ENCODE results near the gene ITFG1. TPM values are rescaled to one million over a fixed set of nuclear protein-coding genes. Genes with fewer than 3 reads are reported as not detected.
A peak's percentile ranks its signal among the peaks of the same experiment; 100 is the strongest.

The ITFG1 gene
- total RNA-seq = 100 to 1,000 TPM in 1 of 4 donors, 10 to 100 TPM in 3; 12.9 to 100 (median 60.8) TPM

DNA sequence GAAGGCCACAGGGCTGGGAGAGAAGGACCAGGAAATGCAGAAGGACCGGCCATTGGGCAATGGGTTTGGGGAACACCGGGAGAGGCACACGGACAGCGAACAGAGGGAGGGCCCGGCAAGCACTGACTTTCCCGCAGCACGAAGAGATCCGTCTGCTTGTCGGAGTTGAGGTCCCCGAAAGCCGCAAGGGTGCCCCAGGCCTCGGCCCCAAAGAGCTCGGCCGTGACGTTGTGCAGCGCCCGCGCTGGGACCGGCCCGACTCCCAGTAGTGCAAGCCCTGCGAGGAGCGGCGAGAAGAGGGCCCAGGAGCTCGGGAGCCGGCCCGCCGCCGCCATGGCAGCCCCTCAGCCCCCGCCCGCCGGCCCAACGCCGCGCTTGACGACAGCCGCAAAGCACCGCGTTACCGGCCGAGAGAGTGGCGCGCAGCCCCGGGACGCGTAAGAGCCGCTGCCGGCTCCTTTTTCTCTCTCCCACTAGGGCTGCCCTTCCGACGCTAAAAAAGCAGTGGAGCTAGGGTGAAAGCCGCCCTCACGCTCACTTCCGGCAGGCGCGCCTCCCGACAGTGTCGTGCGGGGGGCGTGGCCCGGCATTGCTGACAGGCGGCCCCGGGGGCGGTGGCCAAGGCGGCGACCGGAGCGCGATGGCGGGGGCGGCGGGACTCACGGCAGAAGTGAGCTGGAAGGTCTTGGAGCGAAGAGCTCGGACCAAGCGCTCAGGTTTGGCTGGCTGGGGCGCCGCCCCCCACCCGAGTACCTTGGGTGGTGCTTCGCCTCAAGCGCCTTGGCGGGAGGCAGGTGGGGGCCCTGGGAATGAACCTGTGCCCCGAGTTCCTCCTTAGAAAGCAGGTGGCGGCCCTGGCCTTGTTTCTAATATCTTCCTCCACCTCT, at the start of gene ITFG1, which contains the start of gene PHKB:
ITFG1 (minus strand) TSS at position 353 of the 887 bp plus-strand sequence; CDS start at position 335, 18 bp downstream.
PHKB (plus strand) TSS at position 621 of the 887 bp plus-strand sequence; CDS start at position 641, 20 bp downstream.
- WGBS, 2 donors (ENCODE audit: low coverage in 1 of 2) = 0% methylated on average over 61 of the region's 82 CpGs; no CpG with 5 or more reads in 1 of the 2 donors
- TF ChIP-seq POLR2A (IDR thresholded peaks at IDR 0.05) (peak; percentile 72), CTCF (IDR thresholded peaks at IDR 0.05) (peak in 1 of 5 experiments; percentile 4), POLR2AphosphoS5 (IDR thresholded peaks at IDR 0.05) (peak in 2 of 3 donors; percentile 82 to 85), EP300 (IDR thresholded peaks at IDR 0.05; ENCODE audit: low read depth) (no peak)
- Histone ChIP-seq H3K27ac (peak within 1 kb of the TSS; percentile 94 to 98 (median 96)), H3K9me3 (no peaks in the 10 kb centered on the region), H3K36me3 (peaks cover 0 to 5% (median 2%) of the 10 kb centered on the region in 4 donors), H3K4me1 (peaks cover 7 to 57% (median 27%) of the 10 kb centered on the region in 4 donors), H3K4me3 (peak within 1 kb of the TSS; percentile 64 to 94 (median 82)), H3K27me3 (no peaks in the 10 kb centered on the region)
- intact Hi-C loops (cut with DNase I; ENCODE audit: low total_unique reads) (no loop called here), in situ Hi-C loops (cut with MboI; ENCODE audit: low pct_ligation_motif_present in 1 of 4, low pct_unique_long_range_greater_than_20kb in 1 of 4, low sequenced_read_pairs in 3 of 4) (no loop called here)
- DNase-seq = peak; percentile 93

- WGBS, 2 donors (ENCODE audit: low coverage in 1 of 2) = 58 to 69% methylated on average over 1 of the region's 1 CpG
- Histone ChIP-seq H3K4me1 (no peaks in the 10 kb centered on the region), H3K27me3 (no peaks in the 10 kb centered on the region), H3K9me3 (no peaks in the 10 kb centered on the region), H3K36me3 (peaks cover 0 to 32% (median 14%) of the 10 kb centered on the region in 4 donors), H3K27ac (no peak overlapping the region), H3K4me3 (no peak overlapping the region)
- intact Hi-C loops (cut with DNase I; ENCODE audit: low total_unique reads) = no loop called here
- no peak for DNase-seq
- in situ Hi-C loops (cut with MboI; ENCODE audit: low pct_ligation_motif_present in 1 of 4, low pct_unique_long_range_greater_than_20kb in 1 of 4, low sequenced_read_pairs in 3 of 4) = no loop called here
- TF ChIP-seq POLR2AphosphoS5 (IDR thresholded peaks at IDR 0.05) (no peak), EP300 (IDR thresholded peaks at IDR 0.05; ENCODE audit: low read depth) (no peak), POLR2A (IDR thresholded peaks at IDR 0.05) (no peak)
Measured at GRCh38 chr16:47507701-47508100, 46.8 kb upstream of the ITFG1 start.

GRCh38 chr16:47506800-47507199, 45.9 kb upstream of the ITFG1 start:
- WGBS, 2 donors (ENCODE audit: low coverage in 1 of 2) = 64 to 78% methylated on average over 2 of the region's 2 CpGs
- intact Hi-C loops (cut with DNase I; ENCODE audit: low total_unique reads) = no loop called here
- Histone ChIP-seq H3K36me3 (peaks cover 0 to 27% (median 13%) of the 10 kb centered on the region in 4 donors), H3K27ac (no peak overlapping the region), H3K4me3 (no peak overlapping the region), H3K4me1 (no peaks in the 10 kb centered on the region), H3K27me3 (no peaks in the 10 kb centered on the region), H3K9me3 (no peaks in the 10 kb centered on the region)
- no peak for TF ChIP-seq POLR2A (IDR thresholded peaks at IDR 0.05)
- TF ChIP-seq CTCF (IDR thresholded peaks at IDR 0.05) = no peak
- no peak for TF ChIP-seq POLR2AphosphoS5 (IDR thresholded peaks at IDR 0.05)
- no peak for TF ChIP-seq EP300 (IDR thresholded peaks at IDR 0.05; ENCODE audit: low read depth)
- in situ Hi-C loops (cut with MboI; ENCODE audit: low pct_ligation_motif_present in 1 of 4, low pct_unique_long_range_greater_than_20kb in 1 of 4, low sequenced_read_pairs in 3 of 4) = no loop called here
- DNase-seq = no peak

- Histone ChIP-seq H3K9me3 (no peaks in the 10 kb centered on the region), H3K4me3 (no peak overlapping the region), H3K27ac (no peak overlapping the region), H3K36me3 (peaks cover 0 to 38% (median 13%) of the 10 kb centered on the region in 4 donors), H3K4me1 (no peaks in the 10 kb centered on the region), H3K27me3 (no peaks in the 10 kb centered on the region)
- DNase-seq = no peak
- intact Hi-C loops (cut with DNase I; ENCODE audit: low total_unique reads) (no loop called here), in situ Hi-C loops (cut with MboI; ENCODE audit: low pct_ligation_motif_present in 1 of 4, low pct_unique_long_range_greater_than_20kb in 1 of 4, low sequenced_read_pairs in 3 of 4) (no loop called here)
- WGBS, 2 donors (ENCODE audit: low coverage in 1 of 2) = 80 to 94% methylated on average over 1 to 7 of the region's 7 CpGs
- no peak for TF ChIP-seq EP300 (IDR thresholded peaks at IDR 0.05; ENCODE audit: low read depth)
- TF ChIP-seq CTCF (IDR thresholded peaks at IDR 0.05) = no peak
- TF ChIP-seq POLR2A (IDR thresholded peaks at IDR 0.05) = no peak
- TF ChIP-seq POLR2AphosphoS5 (IDR thresholded peaks at IDR 0.05) = no peak
Measured at GRCh38 chr16:47504599-47504998, 43.7 kb upstream of the ITFG1 start.

All from transverse colon (tissue), 4 donors.